ENCODE data around the gene FBXL19.

- TF ChIP-seq GATA2 (IDR thresholded peaks at IDR 0.05; ENCODE audit: low read depth, low read length), result no peak
- TF ChIP-seq GATA3 (IDR thresholded peaks at IDR 0.05; ENCODE audit: low read depth, low read length), result no peak
Observed at GRCh38 chr16:30989469-30990047, 66.2 kb downstream of the FBXL19 start.

All from SH-SY5Y (cell line).